ENCODE data around the gene LACTB. TPM values are rescaled to one million over a fixed set of nuclear protein-coding genes. Genes with fewer than 3 reads are reported as not detected.
A peak's percentile ranks its signal among the peaks of the same experiment; 100 is the strongest.

Gene LACTB
- total RNA-seq, 2 donors from 2014 or later: 13.3 to 14.9 TPM

DNA sequence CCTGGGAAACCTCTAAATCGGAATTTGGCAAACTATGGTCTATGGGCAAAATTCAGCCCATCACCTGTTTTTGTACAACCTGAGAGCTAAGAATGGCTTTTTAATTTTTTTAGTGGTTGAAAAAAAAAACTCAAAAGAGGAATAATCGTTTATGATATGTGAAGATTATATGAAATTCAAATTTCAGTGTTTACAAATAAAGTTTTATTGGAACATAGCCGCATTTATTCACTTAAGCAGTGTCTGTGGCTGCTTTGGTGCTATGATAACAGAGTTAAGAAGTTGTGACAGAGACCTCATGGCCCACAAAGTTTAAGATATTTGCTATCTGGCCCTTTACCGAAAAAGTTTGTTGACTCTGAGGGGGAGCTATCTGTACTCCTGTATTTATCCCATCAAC lies 36.4 kb upstream of the LACTB start:
- 89 to 94% methylated on average over 4 of the region's 4 CpGs for WGBS, 2 experiments (ENCODE audit: insufficient coverage in 1 of 2, insufficient read length in 1 of 2)
- H3K4me1 Mint-ChIP-seq: peaks cover 57% of the 10 kb centered on the region
- no peak overlapping the region for H3K4me3 ChIP-seq (ENCODE audit: low read length)
- no peaks in the 10 kb centered on the region for H3K27me3 Mint-ChIP-seq (ENCODE audit: insufficient read depth)
- no peaks in the 10 kb centered on the region for H3K36me3 ChIP-seq (ENCODE audit: control insufficient read depth, insufficient read depth, low read length)
- H3K27ac ChIP-seq (ENCODE audit: low read depth, low read length): no peak overlapping the region
- H3K36me3 Mint-ChIP-seq (ENCODE audit: low read depth): no peaks in the 10 kb centered on the region
- DNase-seq: no peak
- TF ChIP-seq CTCF (conservative IDR thresholded peaks at IDR 0.05): no peak
- no peak overlapping the region for H3K4me3 Mint-ChIP-seq
- no peaks in the 10 kb centered on the region for H3K9me3 ChIP-seq (ENCODE audit: control insufficient read depth, low read length)
- H3K27ac Mint-ChIP-seq: no peak overlapping the region
- peaks cover 9% of the 10 kb centered on the region for H3K4me1 ChIP-seq (ENCODE audit: control insufficient read depth, insufficient read depth, low read length)
- H3K9me3 Mint-ChIP-seq: no peaks in the 10 kb centered on the region
- H3K9ac ChIP-seq (ENCODE audit: extremely low read depth, low read length, poor library complexity, severe bottlenecking): no peak overlapping the region
- H3K27me3 ChIP-seq (ENCODE audit: control insufficient read depth, insufficient read depth, low read length, poor library complexity, severe bottlenecking): no peaks in the 10 kb centered on the region

DNA sequence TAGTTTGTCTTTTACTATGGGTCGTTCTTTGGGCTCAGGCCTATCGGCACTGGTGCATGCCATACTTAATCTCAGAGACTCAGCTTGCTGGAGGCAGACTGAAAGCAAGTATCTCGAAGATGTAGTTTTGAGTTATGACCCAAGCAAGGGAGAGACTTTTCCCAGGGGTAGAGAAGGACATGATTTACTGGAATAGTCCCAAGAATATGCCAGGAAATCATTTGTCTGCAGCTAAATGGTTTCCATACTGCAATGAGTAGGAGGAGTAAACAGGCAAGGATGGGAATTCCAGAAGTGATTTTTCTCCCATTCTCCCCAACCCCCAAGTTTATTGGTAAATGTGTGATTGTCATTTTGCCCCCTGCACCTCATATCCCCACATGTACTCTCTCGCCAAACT lies 35.4 kb upstream of the LACTB start:
- no peaks in the 10 kb centered on the region for H3K9me3 Mint-ChIP-seq
- H3K4me3 Mint-ChIP-seq: no peak overlapping the region
- H3K4me1 Mint-ChIP-seq: peaks cover 51% of the 10 kb centered on the region

DNA sequence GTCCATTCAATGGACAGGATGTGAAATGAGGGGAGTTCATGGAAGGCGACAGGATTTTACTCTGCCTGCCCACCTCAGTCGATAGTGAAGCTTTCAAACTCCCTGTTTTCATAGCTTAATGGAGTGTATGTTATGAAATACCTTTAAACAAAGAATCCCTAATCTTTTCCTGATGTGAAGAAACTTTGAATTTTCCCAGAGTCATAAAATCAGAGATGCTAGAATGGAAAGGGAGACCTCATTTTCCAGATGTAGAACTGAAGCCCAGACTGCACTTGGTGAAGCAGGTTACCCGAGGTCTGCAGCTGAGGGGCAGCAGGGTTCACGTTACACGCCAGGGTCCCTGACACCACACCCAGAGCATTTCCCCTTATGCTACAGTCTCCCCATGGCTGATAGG lies 34.7 kb upstream of the LACTB start:
- 82 to 84% methylated on average over 2 to 5 of the region's 5 CpGs for WGBS, 2 experiments (ENCODE audit: insufficient coverage in 1 of 2, insufficient read length in 1 of 2)
- Mint-ChIP-seq H3K9me3 (no peaks in the 10 kb centered on the region), H3K4me3 (no peak overlapping the region), H3K36me3 (ENCODE audit: low read depth) (no peaks in the 10 kb centered on the region), H3K4me1 (peaks cover 44% of the 10 kb centered on the region), H3K27me3 (ENCODE audit: insufficient read depth) (no peaks in the 10 kb centered on the region), H3K27ac (peak overlapping the region; percentile 67)
- Histone ChIP-seq H3K36me3 (ENCODE audit: control insufficient read depth, insufficient read depth, low read length) (no peaks in the 10 kb centered on the region), H3K9ac (ENCODE audit: extremely low read depth, low read length, poor library complexity, severe bottlenecking) (no peak overlapping the region), H3K27ac (ENCODE audit: low read depth, low read length) (no peak overlapping the region), H3K4me1 (ENCODE audit: control insufficient read depth, insufficient read depth, low read length) (peaks cover 2% of the 10 kb centered on the region), H3K9me3 (ENCODE audit: control insufficient read depth, low read length) (no peaks in the 10 kb centered on the region), H3K4me3 (ENCODE audit: low read length) (no peak overlapping the region), H3K27me3 (ENCODE audit: control insufficient read depth, insufficient read depth, low read length, poor library complexity, severe bottlenecking) (no peaks in the 10 kb centered on the region)
- DNase-seq: no peak
- no peak for TF ChIP-seq CTCF (conservative IDR thresholded peaks at IDR 0.05)

More for the DNA sequence above, 35.4 kb upstream of the LACTB start:
- no peak for TF ChIP-seq CTCF (conservative IDR thresholded peaks at IDR 0.05)
- H3K27ac Mint-ChIP-seq: peak overlapping the region; percentile 67
- Histone ChIP-seq H3K36me3 (ENCODE audit: control insufficient read depth, insufficient read depth, low read length) (no peaks in the 10 kb centered on the region), H3K27ac (ENCODE audit: low read depth, low read length) (no peak overlapping the region), H3K27me3 (ENCODE audit: control insufficient read depth, insufficient read depth, low read length, poor library complexity, severe bottlenecking) (no peaks in the 10 kb centered on the region), H3K4me1 (ENCODE audit: control insufficient read depth, insufficient read depth, low read length) (peaks cover 2% of the 10 kb centered on the region), H3K9ac (ENCODE audit: extremely low read depth, low read length, poor library complexity, severe bottlenecking) (no peak overlapping the region), H3K4me3 (ENCODE audit: low read length) (no peak overlapping the region), H3K9me3 (ENCODE audit: control insufficient read depth, low read length) (no peaks in the 10 kb centered on the region)
- no peaks in the 10 kb centered on the region for H3K27me3 Mint-ChIP-seq (ENCODE audit: insufficient read depth)
- WGBS, 2 experiments (ENCODE audit: insufficient coverage in 1 of 2, insufficient read length in 1 of 2): 71 to 96% methylated on average over 1 to 4 of the region's 4 CpGs
- DNase-seq: no peak
- no peaks in the 10 kb centered on the region for H3K36me3 Mint-ChIP-seq (ENCODE audit: low read depth)
